ENCODE data around the gene IFNA2. TPM values are rescaled to one million over a fixed set of nuclear protein-coding genes. Genes with fewer than 3 reads are reported as not detected.

The IFNA2 gene
- total RNA-seq, 2 donors from 2014 or later = not detected

GRCh38 chr9:21428235-21428634 lies 43.0 kb upstream of the IFNA2 start:
- Histone ChIP-seq H3K9me3 (no peaks in the 10 kb centered on the region), H3K27me3 (replicated peaks; ENCODE audit: insufficient read depth) (no peaks in the 10 kb centered on the region), H3K36me3 (no peaks in the 10 kb centered on the region), H3K4me1 (ENCODE audit: control insufficient read depth in 1 of 2, low read depth in 2 of 2) (no peaks in the 10 kb centered on the region), H3K27ac (no peak overlapping the region), H3K4me3 (no peak overlapping the region)
- DNase-seq (ENCODE audit: low spot score) (no peak), ATAC-seq (ENCODE audit: insufficient number of reproducible peaks, low FRiP score, low read depth) (no peak)
- TF ChIP-seq CTCF (IDR thresholded peaks at IDR 0.05) = no peak

GRCh38 chr9:21415493-21416267 lies 30.5 kb upstream of the IFNA2 start:
- H3K4me1 ChIP-seq (ENCODE audit: control insufficient read depth in 1 of 2, low read depth in 2 of 2) = no peaks in the 10 kb centered on the region
- DNase-seq (ENCODE audit: low spot score) = no peak
- H3K36me3 ChIP-seq = no peaks in the 10 kb centered on the region
- no peak overlapping the region for H3K4me3 ChIP-seq
- no peaks in the 10 kb centered on the region for H3K9me3 ChIP-seq
- ATAC-seq (ENCODE audit: insufficient number of reproducible peaks, low FRiP score, low read depth) = no peak
- no peaks in the 10 kb centered on the region for H3K27me3 ChIP-seq (replicated peaks; ENCODE audit: insufficient read depth)
- H3K27ac ChIP-seq = no peak overlapping the region
- TF ChIP-seq CTCF (IDR thresholded peaks at IDR 0.05) = no peak

GRCh38 chr9:21414220-21414940 lies 29.2 kb upstream of the IFNA2 start:
- no peak for TF ChIP-seq CTCF (IDR thresholded peaks at IDR 0.05)
- H3K27ac ChIP-seq = no peak overlapping the region
- no peak overlapping the region for H3K4me3 ChIP-seq
- DNase-seq (ENCODE audit: low spot score) (no peak), ATAC-seq (ENCODE audit: insufficient number of reproducible peaks, low FRiP score, low read depth) (no peak)
- H3K36me3 ChIP-seq = no peaks in the 10 kb centered on the region
- no peaks in the 10 kb centered on the region for H3K4me1 ChIP-seq (ENCODE audit: control insufficient read depth in 1 of 2, low read depth in 2 of 2)
- no peaks in the 10 kb centered on the region for H3K27me3 ChIP-seq (replicated peaks; ENCODE audit: insufficient read depth)
- H3K9me3 ChIP-seq = no peaks in the 10 kb centered on the region

GRCh38 chr9:21413624-21414023 lies 28.4 kb upstream of the IFNA2 start:
- H3K4me1 ChIP-seq (ENCODE audit: control insufficient read depth in 1 of 2, low read depth in 2 of 2) = no peaks in the 10 kb centered on the region
- H3K27me3 ChIP-seq (replicated peaks; ENCODE audit: insufficient read depth) = no peaks in the 10 kb centered on the region
- H3K27ac ChIP-seq = no peak overlapping the region
- TF ChIP-seq CTCF (IDR thresholded peaks at IDR 0.05) = no peak
- ATAC-seq (ENCODE audit: insufficient number of reproducible peaks, low FRiP score, low read depth) (no peak), DNase-seq (ENCODE audit: low spot score) (no peak)
- H3K36me3 ChIP-seq = no peaks in the 10 kb centered on the region
- no peak overlapping the region for H3K4me3 ChIP-seq
- H3K9me3 ChIP-seq = no peaks in the 10 kb centered on the region

GRCh38 chr9:21413151-21413550 lies 28.0 kb upstream of the IFNA2 start:
- no peak for ATAC-seq (ENCODE audit: insufficient number of reproducible peaks, low FRiP score, low read depth)
- TF ChIP-seq CTCF (IDR thresholded peaks at IDR 0.05) = no peak
- Histone ChIP-seq H3K4me3 (no peak overlapping the region), H3K36me3 (no peaks in the 10 kb centered on the region), H3K27ac (no peak overlapping the region), H3K4me1 (ENCODE audit: control insufficient read depth in 1 of 2, low read depth in 2 of 2) (no peaks in the 10 kb centered on the region), H3K27me3 (replicated peaks; ENCODE audit: insufficient read depth) (no peaks in the 10 kb centered on the region), H3K9me3 (no peaks in the 10 kb centered on the region)
- DNase-seq (ENCODE audit: low spot score) = no peak
